Hematopoietic multipotent progenitor cell treated with erythropoietin and hydrocortisone succinate and interleukin-3 and kit ligand, for 17 days (in vitro differentiated cells): Measurements from ENCODE around the gene RBMXL3.
"Not testable (repeated sequence)": the region's sequence is repeated elsewhere in the genome, so short reads cannot be mapped to it uniquely, and the experiment has no call there.

Experiments used
- DNase-seq: peaks from one replicate; pipeline ENCODE4 v3.0.0-alpha.2; 2015; ENCODE audit warnings: low spot score

Gene RBMXL3

DNA sequence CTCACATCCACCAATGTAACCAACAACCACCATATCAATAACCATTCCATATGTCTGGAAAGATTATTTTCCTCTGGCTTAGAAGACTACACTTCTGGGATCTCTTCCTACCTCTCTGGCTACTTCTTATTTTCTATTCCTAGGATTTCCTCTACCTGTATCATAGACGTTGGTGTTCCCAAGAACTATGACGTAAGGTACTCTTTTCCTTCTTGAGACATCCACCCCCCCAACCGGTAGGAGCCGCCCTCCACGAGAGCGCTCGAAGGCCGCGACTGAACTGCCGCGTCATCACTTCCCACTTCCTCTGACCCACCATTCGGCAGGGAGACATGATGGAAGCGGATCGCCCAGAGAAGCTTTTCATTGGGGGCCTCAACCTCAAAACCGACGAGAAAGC, at the start of gene RBMXL3:
TSS of gene RBMXL3 (plus strand) at position 301 of the 400 bp plus-strand sequence. CDS start at position 333, 32 bp downstream.
- DNase-seq, result no peak

DNA sequence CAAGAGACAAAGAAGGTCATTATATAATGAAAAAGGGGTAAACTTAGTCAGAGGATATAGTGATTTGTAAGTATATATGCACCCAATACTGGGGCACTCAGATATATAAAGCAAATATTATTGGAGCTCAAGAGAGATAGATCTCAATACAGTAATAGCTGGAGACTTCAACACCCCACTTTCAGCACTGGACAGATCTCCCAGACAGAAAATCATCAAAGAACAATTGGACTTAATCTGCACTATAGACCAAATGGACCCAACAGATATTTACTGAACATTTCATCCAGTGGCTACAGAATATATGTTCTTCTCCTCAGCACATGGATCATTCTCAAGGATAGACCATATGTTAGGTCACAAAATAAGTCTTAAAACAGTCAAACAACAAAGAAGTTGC, 47.2 kb upstream of the RBMXL3 start:
- no peak for DNase-seq

DNA sequence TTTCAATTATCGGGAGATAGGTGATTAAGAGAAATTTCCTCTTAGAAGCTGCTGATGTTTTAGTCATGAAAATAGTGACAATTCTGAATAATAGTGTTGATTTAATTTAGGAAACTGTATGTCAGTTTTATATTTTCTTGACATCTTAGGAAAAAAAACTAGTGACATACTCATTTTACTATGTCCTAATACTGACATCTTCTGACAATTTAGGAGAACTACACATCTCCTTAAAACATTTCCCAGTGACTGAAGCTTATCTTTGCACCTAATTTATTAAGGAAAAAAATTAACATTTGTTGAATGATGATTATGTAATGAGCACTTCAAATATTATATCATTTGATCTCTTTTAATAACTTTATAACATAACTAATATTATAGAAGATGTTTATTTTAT, 42.0 kb upstream of the RBMXL3 start:
- no peak for DNase-seq

DNA sequence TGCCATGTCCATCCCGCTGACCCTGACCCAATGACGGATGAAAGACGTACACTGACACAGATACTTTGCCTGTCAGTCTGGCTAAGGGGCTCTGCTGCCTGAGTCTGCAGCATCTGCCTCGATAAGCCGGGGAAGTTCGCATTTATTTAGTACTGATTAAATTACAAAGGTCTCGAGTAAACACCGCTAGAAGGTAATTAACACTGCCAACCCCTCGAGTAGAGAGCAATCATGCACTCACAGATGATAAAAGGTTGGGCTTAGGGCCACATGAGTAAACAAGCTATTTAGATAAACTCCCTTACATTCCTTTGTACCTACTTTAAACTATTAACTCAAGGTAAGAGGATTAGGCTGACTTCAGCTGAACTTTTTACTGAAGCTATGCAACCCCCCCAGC, 16.0 kb upstream of the RBMXL3 start:
- no peak for DNase-seq

- DNase-seq, result no peak
Measured at GRCh38 chrX:115174548-115174947, 14.7 kb upstream of the RBMXL3 start.

DNA sequence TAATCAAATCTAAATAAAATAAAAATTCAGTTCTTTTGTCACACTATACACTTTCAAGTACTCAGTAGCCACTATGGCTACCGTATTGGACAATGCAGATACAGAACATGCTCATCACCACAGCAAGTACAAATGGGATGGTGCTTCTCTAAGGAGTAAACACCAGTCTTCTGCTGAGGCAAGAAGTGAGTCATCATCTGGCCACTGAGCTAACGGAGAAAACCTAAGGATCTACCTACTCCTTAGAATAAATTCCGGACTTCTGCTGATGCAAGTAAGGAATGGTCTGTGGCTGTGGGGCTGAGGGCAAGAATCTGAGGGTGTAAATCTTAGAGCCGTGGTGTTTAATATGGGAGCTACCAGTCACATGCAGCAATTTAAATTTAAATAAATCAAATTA, 11.3 kb upstream of the RBMXL3 start:
- no peak for DNase-seq

- DNase-seq, result no peak
Measured at GRCh38 chrX:115178473-115178872, 10.7 kb upstream of the RBMXL3 start.

- DNase-seq, result no peak
Measured at GRCh38 chrX:115183980-115184379, 5.2 kb upstream of the RBMXL3 start.

DNA sequence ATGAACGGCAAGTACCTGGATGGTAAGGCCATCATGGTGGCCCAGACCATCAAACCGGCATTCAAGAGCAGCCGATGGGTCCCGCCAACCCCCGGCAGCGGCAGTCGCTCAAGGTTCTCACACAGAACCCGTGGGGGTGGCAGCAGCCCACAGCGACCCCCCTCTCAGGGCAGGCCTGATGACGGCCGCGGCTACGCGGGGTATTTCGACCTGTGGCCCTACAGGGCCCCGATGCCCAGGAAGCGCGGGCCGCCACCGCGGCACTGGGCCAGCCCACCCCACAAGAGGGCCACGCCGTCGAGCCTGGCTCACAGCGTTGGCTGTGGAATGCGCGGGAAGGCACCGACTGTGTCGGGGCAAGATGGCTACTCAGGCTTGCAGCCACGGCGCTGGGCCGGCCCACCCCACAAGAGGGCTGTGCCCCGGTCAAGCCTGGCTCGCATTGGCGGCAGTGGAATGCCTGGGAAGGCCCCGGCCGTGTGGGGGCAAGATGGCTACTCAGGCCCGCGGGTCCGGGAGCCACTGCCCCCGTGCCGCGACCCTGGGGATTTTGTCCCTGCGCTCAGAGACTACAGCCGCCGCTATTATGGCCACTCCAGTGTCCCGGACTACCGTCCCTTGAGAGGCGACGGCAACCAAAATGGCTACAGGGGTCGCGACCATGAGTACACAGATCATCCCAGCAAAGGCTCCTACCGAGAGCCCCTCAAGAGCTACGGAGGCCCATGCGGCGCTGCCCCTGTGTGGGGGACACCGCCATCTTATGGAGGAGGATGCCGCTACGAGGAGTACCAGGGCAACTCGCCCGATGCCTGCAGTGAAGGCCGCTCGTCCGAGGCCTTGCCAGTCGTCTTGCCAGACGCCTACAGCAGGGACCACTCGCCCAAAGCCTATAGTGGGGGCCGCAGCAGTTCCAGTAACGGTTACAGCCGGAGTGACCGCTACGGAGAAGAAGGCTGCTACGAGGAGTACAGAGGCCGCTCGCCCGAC, 731 bp downstream of the RBMXL3 start:
- DNase-seq, result no peak

GRCh38 chrX:115190636-115191489, 1.7 kb downstream of the RBMXL3 start:
- DNase-seq, result no peak

DNA sequence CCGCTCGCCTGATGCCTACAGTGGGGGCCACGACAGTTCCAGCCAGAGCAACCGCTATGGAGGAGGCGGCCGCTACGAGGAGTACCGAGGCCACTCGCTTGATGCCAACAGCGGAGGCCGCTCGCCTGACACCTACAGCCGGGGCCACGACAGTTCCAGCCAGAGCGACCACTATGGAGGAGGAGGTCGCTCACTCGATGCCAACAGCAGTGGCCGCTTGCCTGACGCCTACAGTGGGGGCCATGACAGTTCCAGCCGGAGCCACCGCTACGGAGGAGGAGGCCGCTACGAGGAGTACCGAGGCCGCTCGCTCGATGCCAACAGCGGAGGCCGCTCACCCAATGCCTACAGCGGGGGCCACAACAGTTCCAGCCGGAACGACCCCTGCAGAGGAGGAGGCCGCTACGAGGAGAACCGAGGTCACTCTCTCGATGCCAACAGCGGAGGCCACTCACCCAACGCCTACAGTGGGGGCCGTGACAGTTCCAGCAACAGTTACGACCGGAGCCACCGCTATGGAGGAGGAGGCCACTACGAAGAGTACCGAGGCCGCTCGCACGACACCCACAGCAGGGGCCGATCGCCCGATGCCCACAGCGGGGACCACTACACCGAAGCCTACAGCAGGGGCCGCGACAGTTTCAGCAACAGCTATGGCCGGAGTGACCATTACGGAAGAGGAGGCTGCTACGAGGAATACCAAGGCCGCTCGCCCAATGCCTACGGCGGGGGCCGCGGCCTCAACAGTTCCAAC, 2.5 kb downstream of the RBMXL3 start:
- no peak for DNase-seq

GRCh38 chrX:115192244-115192700, 3.1 kb downstream of the RBMXL3 start:
- DNase-seq, result no peak

- no peak for DNase-seq
Measured at GRCh38 chrX:115204040-115204439, 14.8 kb downstream of the RBMXL3 start.

GRCh38 chrX:115209547-115209946, 20.3 kb downstream of the RBMXL3 start:
- not testable (repeated sequence) for DNase-seq

- DNase-seq, result no peak
Measured at GRCh38 chrX:115214151-115214550, 24.9 kb downstream of the RBMXL3 start.

GRCh38 chrX:115214605-115215004, 25.4 kb downstream of the RBMXL3 start:
- no peak for DNase-seq

- not testable (repeated sequence) for DNase-seq
Measured at GRCh38 chrX:115217346-115217745, 28.1 kb downstream of the RBMXL3 start.

GRCh38 chrX:115226929-115227328, 37.7 kb downstream of the RBMXL3 start:
- DNase-seq, result no peak

GRCh38 chrX:115229337-115230003, 40.3 kb downstream of the RBMXL3 start:
- DNase-seq, result no peak

DNA sequence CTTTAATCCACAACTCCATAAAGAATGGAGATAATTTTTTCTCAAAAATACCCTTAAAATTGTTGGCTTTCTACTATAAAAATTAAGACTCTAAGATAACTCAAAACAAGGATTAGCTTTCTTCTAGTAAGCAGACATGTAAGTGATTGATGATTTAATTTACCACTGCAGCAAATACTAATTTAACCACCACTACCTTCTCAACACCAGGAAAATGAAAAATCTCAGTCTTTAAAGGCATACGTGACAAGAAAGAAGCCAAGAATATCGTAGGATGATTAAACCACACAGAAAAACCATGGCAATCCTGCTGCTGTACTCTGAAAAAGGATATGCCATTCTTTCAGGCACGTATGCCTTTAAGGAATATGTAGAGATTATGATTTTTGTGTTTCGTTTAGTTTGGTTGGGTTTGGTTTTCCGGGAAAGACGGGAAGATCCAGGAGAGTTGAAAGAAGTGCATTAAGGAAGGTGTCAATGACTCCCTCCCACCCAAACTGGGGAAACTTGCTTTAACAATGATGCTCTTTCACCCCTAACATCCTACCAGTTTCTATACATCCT, 43.8 kb downstream of the RBMXL3 start:
- DNase-seq, result no peak
